Endothelial cell of umbilical vein (primary cell): Measurements from ENCODE around the gene STAC3. TPM values are rescaled to one million over a fixed set of nuclear protein-coding genes. Genes with fewer than 3 reads are reported as not detected.

Experiments used
- BruUV-seq: library from RNA; stranded (reverse); fragments of 400-500 nt; replicated peaks from 2 replicates; lab custom pipeline; 2021; lab: Mats Ljungman, UMichigan
- CTCF ChIA-PET: fragments of 300-600, 350-600 bp; sonication (Branson Sonifier 250); formaldehyde crosslinking; loops from one replicate; lab custom pipeline; 2021; ENCODE audit warnings: antibody characterized with exemption, inconsistent platforms; lab: Charles Lee
- POLR2A ChIA-PET: fragments of 300-600, 350-600 bp; sonication (Branson Sonifier 250); formaldehyde crosslinking; loops from one replicate; lab custom pipeline; 2021; ENCODE audit warnings: antibody characterized with exemption, inconsistent platforms; lab: Charles Lee
- DNase-seq: peaks from one replicate; pipeline ENCODE4 v3.0.0-alpha.2; 2011; ENCODE audit warnings: low read depth, low spot score
- FAIRE-seq: peaks from 2 replicates; lab custom pipeline; 2011; peaks lifted over from hg19 to GRCh38; lab: Jason Lieb, UNC
- H2AFZ ChIP-seq: 2 replicates; pipeline ENCODE4 v1.6.0; 2012; ENCODE audit warnings: low read depth, low read length, control low read depth, inconsistent platforms
- H3K27ac ChIP-seq: 2 replicates; pipeline ENCODE4 v1.5.1; 2011; ENCODE audit warnings: low read depth, mild to moderate bottlenecking, control low read depth, low read length, moderate library complexity; ENCODE audit not compliant: insufficient read depth
- H3K27me3 ChIP-seq, 2 experiments: 2 replicates each; pipeline versions ENCODE4 v1.6.0 to v1.6.1; 2011; ENCODE audit warnings: low read length in 2 of 2, mixed read lengths in 1 of 2; ENCODE audit not compliant: control insufficient read depth in 2 of 2, insufficient read depth in 2 of 2
- H3K36me3 ChIP-seq, 2 experiments: 2 replicates in 1 of 2; 3 replicates in 1 of 2; pipeline ENCODE4 v1.5.1; 2011; ENCODE audit warnings: low read length in 2 of 2, mild to moderate bottlenecking in 1 of 2, moderate library complexity in 1 of 2; ENCODE audit not compliant: control insufficient read depth in 2 of 2, insufficient read depth in 2 of 2; ENCODE audit errors: extremely low read depth in 1 of 2
- H3K4me1 ChIP-seq: 3 replicates; pipeline ENCODE4 v1.5.1; 2011; ENCODE audit warnings: mild to moderate bottlenecking, low read length; ENCODE audit not compliant: control insufficient read depth, insufficient read depth; ENCODE audit errors: extremely low read depth
- H3K4me2 ChIP-seq: 2 replicates; pipeline ENCODE4 v1.6.1; 2011; ENCODE audit warnings: low read length, control low read depth, mixed read lengths; ENCODE audit not compliant: insufficient read depth
- H3K4me3 ChIP-seq, 3 experiments: fragments of 200-600 bp in 1 of 3; sonication (generic), shearing (Covaris generic) in 1 of 3; replicated peaks in 1 of 3; 2 replicates each; pipeline ENCODE4 v1.5.1; 2011 to 2016; ENCODE audit warnings: control low read depth in 3 of 3, low read length in 3 of 3, mild to moderate bottlenecking in 2 of 3, inconsistent platforms in 1 of 3, low read depth in 1 of 3, moderate library complexity in 1 of 3; ENCODE audit not compliant: insufficient read depth in 1 of 3
- H3K79me2 ChIP-seq: 2 replicates; pipeline ENCODE4 v1.6.0; 2012; ENCODE audit warnings: low read length, inconsistent platforms; ENCODE audit not compliant: control insufficient read depth, insufficient read depth
- H3K9ac ChIP-seq: replicated peaks from 2 replicates; pipeline ENCODE3; 2011; ENCODE audit warnings: low read length, control low read depth; ENCODE audit not compliant: insufficient read depth; ENCODE audit errors: extremely low read depth
- H3K9me1 ChIP-seq: replicated peaks from 3 replicates; pipeline ENCODE4 v1.6.0; 2011; ENCODE audit warnings: mild to moderate bottlenecking, low read length; ENCODE audit not compliant: control insufficient read depth, insufficient read depth; ENCODE audit errors: extremely low read depth
- H3K9me3 ChIP-seq: replicated peaks from 2 replicates; pipeline ENCODE4 v1.5.1; 2012; ENCODE audit warnings: low read length, inconsistent platforms; ENCODE audit not compliant: control insufficient read depth, insufficient read depth
- H4K20me1 ChIP-seq: replicated peaks from 2 replicates; pipeline ENCODE3; 2011; ENCODE audit warnings: mild to moderate bottlenecking, low read length; ENCODE audit not compliant: control insufficient read depth, insufficient read depth; ENCODE audit errors: extremely low read depth
- EZH2 ChIP-seq: IDR thresholded peaks from 2 replicates; pipeline ENCODE4 v1.6.1; 2012; ENCODE audit warnings: borderline replicate concordance, low read depth, mild to moderate bottlenecking, moderate library complexity, low read length, inconsistent platforms; ENCODE audit not compliant: severe bottlenecking
- FOS ChIP-seq: IDR thresholded peaks from 2 replicates; pipeline ENCODE4 v1.6.1; 2011; ENCODE audit warnings: mild to moderate bottlenecking, low read length, moderate library complexity, borderline replicate concordance; ENCODE audit not compliant: insufficient read depth
- GATA2 ChIP-seq: IDR thresholded peaks from 2 replicates; pipeline ENCODE4 v1.7.0; 2011; ENCODE audit warnings: low read depth, mild to moderate bottlenecking, moderate library complexity, mixed read lengths, low read length; ENCODE audit not compliant: insufficient read length, insufficient read depth
- JUN ChIP-seq: IDR thresholded peaks from 2 replicates; pipeline ENCODE4 v1.6.1; 2011; ENCODE audit warnings: borderline replicate concordance, low read depth; ENCODE audit not compliant: insufficient read length, insufficient read depth
- MYC ChIP-seq: IDR thresholded peaks from one replicate; pipeline ENCODE4 v1.6.1; 2011; ENCODE audit warnings: mild to moderate bottlenecking, low read depth, low read length
- POLR2A ChIP-seq: IDR thresholded peaks from 2 replicates; pipeline ENCODE4 v1.6.1; 2012; ENCODE audit warnings: low read depth, mild to moderate bottlenecking, control low read depth, low read length
- POLR2AphosphoS5 ChIP-seq: IDR thresholded peaks from 2 replicates; pipeline ENCODE4 v1.6.1; 2012; ENCODE audit warnings: low read depth, mild to moderate bottlenecking, control low read depth, low read length, moderate library complexity; ENCODE audit not compliant: insufficient read depth
- dilution Hi-C: fragments of 300-500 bp; cut with MboI; formaldehyde crosslinking; loops from one replicate; pipeline ENCODE4 v1.15.0; 2019; ENCODE audit warnings: low sequenced_read_pairs; ENCODE audit not compliant: extremely low pct_ligation_motif_present
- intact Hi-C: fragments of 100-400 bp; cut with micrococcal nuclease; formaldehyde crosslinking; loops from one replicate; pipeline ENCODE4 v1.10.0; 2022
- polyA plus RNA-seq, 4 experiments: library from polyadenylated mRNA; depleted of rRNA in 3 of 4; stranded (reverse) in 3 of 4; unstranded in 1 of 4; fragments of >200 nt; gene quantifications; 2 replicates each; pipeline versions ENCODE4 v1.2.1 to v1.2.3, GENCODE V29; 2011 to 2012; ENCODE audit warnings: missing spikeins in 1 of 4
- total RNA-seq: library from RNA; stranded (reverse); gene quantifications from 2 replicates; pipeline ENCODE4 v1.2.3, GENCODE V29; 2021
- TF ChIP-seq, protein P1 (sequence below): IDR thresholded peaks from 2 replicates; pipeline ENCODE4 v1.6.1; 2011; ENCODE audit not compliant: insufficient read depth, insufficient read length
- TF ChIP-seq, protein P2 (sequence below), 2 donors: IDR thresholded peaks; 1 replicate in 1 of 2; 2 replicates in 1 of 2; pipeline ENCODE4 v1.5.1; 2011; ENCODE audit warnings: low read length in 2 of 2, mild to moderate bottlenecking in 2 of 2, moderate library complexity in 2 of 2, control low read depth in 1 of 2, inconsistent platforms in 1 of 2, low read depth in 1 of 2; ENCODE audit not compliant: insufficient read depth in 1 of 2; ENCODE audit errors: extremely low read depth in 1 of 2

STAC3 gene
- total and polyA plus RNA-seq, 2 donors (not counting 3 experiments of a cell fraction or from before 2014, with no cell fraction given) = 0.36 to 0.55 TPM

DNA sequence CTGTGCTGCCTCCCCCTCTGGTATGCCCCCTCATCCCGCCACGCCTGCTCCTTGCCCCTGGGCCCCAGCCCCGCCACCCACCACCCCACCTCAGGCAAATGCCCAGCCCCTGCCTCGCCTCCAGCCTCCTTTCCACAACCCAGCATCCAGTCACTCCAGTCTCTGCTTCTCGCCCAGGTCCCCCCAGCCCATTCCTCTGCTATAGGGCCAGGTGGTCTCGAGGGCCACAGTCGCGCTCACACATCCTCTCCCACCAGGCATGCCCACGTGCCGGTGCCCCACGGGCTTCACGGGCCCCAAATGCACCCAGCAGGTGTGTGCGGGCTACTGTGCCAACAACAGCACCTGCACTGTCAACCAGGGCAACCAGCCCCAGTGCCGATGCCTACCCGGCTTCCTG is 40.5 kb downstream of the STAC3 start:
- Histone ChIP-seq H3K9ac (no peak overlapping the region), H3K36me3 (no peaks in the 10 kb centered on the region), H3K9me3 (no peaks in the 10 kb centered on the region), H3K4me2 (no peak overlapping the region), H3K27ac (no peak overlapping the region), H3K4me1 (peaks cover 2% of the 10 kb centered on the region), H3K79me2 (no peaks in the 10 kb centered on the region), H3K4me3 (no peak overlapping the region), H3K9me1 (no peaks in the 10 kb centered on the region), H4K20me1 (no peaks in the 10 kb centered on the region), H2AFZ (no peak overlapping the region), H3K27me3 (peaks cover 16 to 18% of the 10 kb centered on the region in 2 experiments)
- no peak for DNase-seq
- dilution Hi-C loops (no loop called here), intact Hi-C loops (no loop called here)
- TF ChIP-seq POLR2A (no peak), POLR2AphosphoS5 (no peak), GATA2 (no peak), FOS (no peak), EZH2 (no peak), JUN (no peak), MYC (no peak)
- TF ChIP-seq, protein P1, sequence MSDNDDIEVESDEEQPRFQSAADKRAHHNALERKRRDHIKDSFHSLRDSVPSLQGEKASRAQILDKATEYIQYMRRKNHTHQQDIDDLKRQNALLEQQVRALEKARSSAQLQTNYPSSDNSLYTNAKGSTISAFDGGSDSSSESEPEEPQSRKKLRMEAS = no peak
- TF ChIP-seq, protein P2, sequence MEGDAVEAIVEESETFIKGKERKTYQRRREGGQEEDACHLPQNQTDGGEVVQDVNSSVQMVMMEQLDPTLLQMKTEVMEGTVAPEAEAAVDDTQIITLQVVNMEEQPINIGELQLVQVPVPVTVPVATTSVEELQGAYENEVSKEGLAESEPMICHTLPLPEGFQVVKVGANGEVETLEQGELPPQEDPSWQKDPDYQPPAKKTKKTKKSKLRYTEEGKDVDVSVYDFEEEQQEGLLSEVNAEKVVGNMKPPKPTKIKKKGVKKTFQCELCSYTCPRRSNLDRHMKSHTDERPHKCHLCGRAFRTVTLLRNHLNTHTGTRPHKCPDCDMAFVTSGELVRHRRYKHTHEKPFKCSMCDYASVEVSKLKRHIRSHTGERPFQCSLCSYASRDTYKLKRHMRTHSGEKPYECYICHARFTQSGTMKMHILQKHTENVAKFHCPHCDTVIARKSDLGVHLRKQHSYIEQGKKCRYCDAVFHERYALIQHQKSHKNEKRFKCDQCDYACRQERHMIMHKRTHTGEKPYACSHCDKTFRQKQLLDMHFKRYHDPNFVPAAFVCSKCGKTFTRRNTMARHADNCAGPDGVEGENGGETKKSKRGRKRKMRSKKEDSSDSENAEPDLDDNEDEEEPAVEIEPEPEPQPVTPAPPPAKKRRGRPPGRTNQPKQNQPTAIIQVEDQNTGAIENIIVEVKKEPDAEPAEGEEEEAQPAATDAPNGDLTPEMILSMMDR (IDR thresholded peaks at IDR 0.05; ENCODE audit: extremely low read depth in 1 of 2, insufficient read depth in 1 of 2, low read depth in 1 of 2, low read length in 2 of 2) = no peak
- CTCF ChIA-PET = interaction anchor here (1.0 kb wide), 1 partner anchor 29 kb away, joined by 4 read pairs; no protein-coding TSS in a partner anchor
- POLR2A ChIA-PET = no interaction called here
- no peak for FAIRE-seq
- BruUV-seq = no TSS peak
